HG02678 (cell line): ENCODE data around the gene NUDT22.

Experiments used
- ATAC-seq: cut with Tn5 transposase; IDR thresholded peaks from one replicate; pipeline ENCODE4 v1.9.1; 2021; ENCODE audit warnings: mild to moderate bottlenecking, moderate library complexity; ENCODE audit not compliant: unreplicated experiment

The NUDT22 gene

GRCh38 chr11:64268025-64268892 lies 42.2 kb downstream of the NUDT22 start:
- no peak for ATAC-seq

GRCh38 chr11:64268893-64269539 lies 42.9 kb downstream of the NUDT22 start:
- ATAC-seq, result peak; percentile 6

- peak; percentile 73 for ATAC-seq
These were observed 43.6 kb downstream of the NUDT22 start for GRCh38 chr11:64269540-64270220.

- ATAC-seq, result no peak
These were observed 49.1 kb downstream of the NUDT22 start for GRCh38 chr11:64275031-64275800.

- no peak for ATAC-seq
These were observed 49.8 kb downstream of the NUDT22 start for GRCh38 chr11:64275841-64276240.

- ATAC-seq, result no peak
These were observed 50.8 kb downstream of the NUDT22 start for GRCh38 chr11:64276653-64277431.

GRCh38 chr11:64278576-64279190 lies 52.6 kb downstream of the NUDT22 start:
- ATAC-seq, result no peak
